Thoracic aorta (tissue), 2 donors: ENCODE data around the gene CLDN5. TPM values are rescaled to one million over a fixed set of nuclear protein-coding genes. Genes with fewer than 3 reads are reported as not detected.

Experiments
- ATAC-seq: fragments of 150-250 bp; one replicate; pipeline ENCODE4 v1.8.0; 2017; ENCODE audit warnings: low read depth; ENCODE audit not compliant: insufficient number of reproducible peaks, low FRiP score
- DNase-seq: peaks from one replicate; pipeline ENCODE4 v3.0.0-alpha.2; 2020; ENCODE audit warnings: low spot score
- H3K27ac ChIP-seq, 2 donors: fragments of 200-600 bp; sonication (generic); 1 replicate in 1 of 2; 2 replicates in 1 of 2; pipeline ENCODE4 v1.5.1; 2016; ENCODE audit warnings: mild to moderate bottlenecking in 2 of 2, moderate library complexity in 2 of 2
- H3K27me3 ChIP-seq: fragments of 200-600 bp; sonication (generic); replicated peaks from 2 replicates; pipeline ENCODE4 v1.6.0; 2016; ENCODE audit warnings: mild to moderate bottlenecking; ENCODE audit not compliant: insufficient read depth
- H3K36me3 ChIP-seq: fragments of 200-600 bp; sonication (generic); one replicate; pipeline ENCODE4 v1.5.1; 2016
- H3K4me1 ChIP-seq, 2 donors: fragments of 200-600 bp; sonication (generic); 1 replicate in 1 of 2; 2 replicates in 1 of 2; pipeline versions ENCODE4 v1.5.1 to v1.6.0; 2016; ENCODE audit warnings: low read depth in 2 of 2, mild to moderate bottlenecking in 1 of 2; ENCODE audit not compliant: control insufficient read depth in 1 of 2
- H3K4me3 ChIP-seq: fragments of 200-600 bp; sonication (generic); 2 replicates; pipeline ENCODE4 v1.5.1; 2016; ENCODE audit warnings: mild to moderate bottlenecking
- H3K9me3 ChIP-seq: fragments of 200-600 bp; sonication (generic); 2 replicates; pipeline ENCODE4 v1.5.1; 2016
- CTCF ChIP-seq: fragments of 200-600 bp; sonication (generic); IDR thresholded peaks from one replicate; pipeline ENCODE4 v1.5.1; 2019; ENCODE audit warnings: antibody characterized with exemption
- total RNA-seq, 2 donors: library from RNA; depleted of rRNA; stranded (reverse); fragments of >200 nt; gene quantifications; one replicate each; pipeline versions ENCODE4 v1.1.0 to v1.2.3, GENCODE V29; 2016

CLDN5 gene
- total RNA-seq, 2 donors from 2014 or later = 41.0 to 68.0 TPM

GRCh38 chr22:19525666-19526065 is 1.5 kb upstream of the CLDN5 start:
- H3K27ac ChIP-seq = no peak overlapping the region
- ATAC-seq = no peak
- H3K4me1 ChIP-seq = peaks cover 0 to 10% of the 10 kb centered on the region in 2 donors
- no peaks in the 10 kb centered on the region for H3K27me3 ChIP-seq
- no peak overlapping the region for H3K4me3 ChIP-seq
- no peak for DNase-seq
- TF ChIP-seq CTCF = no peak
- H3K9me3 ChIP-seq = no peaks in the 10 kb centered on the region
- no peaks in the 10 kb centered on the region for H3K36me3 ChIP-seq

- DNase-seq (no peak), ATAC-seq (no peak)
- no peak overlapping the region for H3K27ac ChIP-seq
- no peak for TF ChIP-seq CTCF
- no peaks in the 10 kb centered on the region for H3K27me3 ChIP-seq
- no peaks in the 10 kb centered on the region for H3K36me3 ChIP-seq
- peaks cover 0 to 10% of the 10 kb centered on the region in 2 donors for H3K4me1 ChIP-seq
- H3K4me3 ChIP-seq = no peak overlapping the region
- H3K9me3 ChIP-seq = no peaks in the 10 kb centered on the region
Measured at GRCh38 chr22:19525116-19525660, 978 bp upstream of the CLDN5 start.

GRCh38 chr22:19523240-19524169 is 705 bp downstream of the CLDN5 start:
- peak overlapping the region; percentile 32 for H3K4me3 ChIP-seq
- peaks cover 0 to 10% of the 10 kb centered on the region in 2 donors for H3K4me1 ChIP-seq
- ATAC-seq (no peak), DNase-seq (no peak)
- TF ChIP-seq CTCF = no peak
- no peaks in the 10 kb centered on the region for H3K27me3 ChIP-seq
- H3K36me3 ChIP-seq = no peaks in the 10 kb centered on the region
- no peaks in the 10 kb centered on the region for H3K9me3 ChIP-seq
- H3K27ac ChIP-seq = no peak overlapping the region

GRCh38 chr22:19522881-19523239 is 1.4 kb downstream of the CLDN5 start:
- Histone ChIP-seq H3K36me3 (no peaks in the 10 kb centered on the region), H3K9me3 (no peaks in the 10 kb centered on the region), H3K4me1 (peaks cover 0 to 10% of the 10 kb centered on the region in 2 donors), H3K27ac (no peak overlapping the region), H3K4me3 (peak overlapping the region; percentile 32), H3K27me3 (no peaks in the 10 kb centered on the region)
- DNase-seq (no peak), ATAC-seq (no peak)
- no peak for TF ChIP-seq CTCF

GRCh38 chr22:19522190-19522880 is 1.9 kb downstream of the CLDN5 start:
- Histone ChIP-seq H3K27me3 (no peaks in the 10 kb centered on the region), H3K4me1 (peaks cover 0 to 10% of the 10 kb centered on the region in 2 donors), H3K27ac (no peak overlapping the region), H3K9me3 (no peaks in the 10 kb centered on the region), H3K4me3 (peak overlapping the region; percentile 32), H3K36me3 (no peaks in the 10 kb centered on the region)
- DNase-seq (no peak), ATAC-seq (no peak)
- TF ChIP-seq CTCF = no peak
